ENCODE results near the gene MAPK8. TPM values are rescaled to one million over a fixed set of nuclear protein-coding genes. Genes with fewer than 3 reads are reported as not detected.

Gene MAPK8
- total RNA-seq, 1 donor from 2014 or later, result 30.6 TPM

- ATAC-seq (ENCODE audit: poor library complexity), result no peak
- intact Hi-C loops (cut with DNase I), result no loop called here
- no peak for DNase-seq
Observed at GRCh38 chr10:48451969-48452878, 145.7 kb downstream of the MAPK8 start.

DNA sequence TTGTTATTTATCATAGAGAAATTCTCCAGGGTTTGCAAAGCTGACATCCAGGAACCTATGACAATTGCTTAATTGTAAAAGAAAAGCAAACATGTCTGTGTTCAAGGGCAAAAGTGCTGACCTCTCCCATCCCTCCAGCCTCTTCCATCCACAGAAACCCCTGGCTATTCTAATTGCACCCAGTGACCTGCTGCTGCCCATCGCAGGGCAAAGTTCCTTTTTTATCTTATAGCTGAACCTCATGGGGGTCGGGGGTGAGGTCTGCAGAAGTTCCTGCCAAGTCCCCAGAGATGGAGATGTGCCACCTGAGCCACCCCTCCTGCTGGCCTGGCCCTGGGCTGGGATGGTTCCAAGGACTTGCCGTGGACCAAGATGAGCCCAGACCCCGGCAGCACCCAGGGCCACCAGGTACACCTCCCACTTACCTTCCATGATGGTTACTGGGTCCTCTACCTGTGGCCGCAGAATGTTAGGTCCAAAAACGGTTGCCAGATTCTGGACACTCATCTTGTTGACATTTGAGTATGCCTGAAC lies 146.5 kb downstream of the MAPK8 start:
- ATAC-seq (ENCODE audit: poor library complexity) (no peak), DNase-seq (no peak)
- intact Hi-C loops (cut with DNase I), result no loop called here

- ATAC-seq (ENCODE audit: poor library complexity), result no peak
Observed at GRCh38 chr10:48453451-48454301, 147.2 kb downstream of the MAPK8 start.

GRCh38 chr10:48454302-48455054 lies 148.0 kb downstream of the MAPK8 start:
- DNase-seq, result no peak

More at GRCh38 chr10:48453451-48454301, 147.2 kb downstream of the MAPK8 start:
- intact Hi-C loops (cut with DNase I), result no loop called here
- DNase-seq, result no peak

DNA sequence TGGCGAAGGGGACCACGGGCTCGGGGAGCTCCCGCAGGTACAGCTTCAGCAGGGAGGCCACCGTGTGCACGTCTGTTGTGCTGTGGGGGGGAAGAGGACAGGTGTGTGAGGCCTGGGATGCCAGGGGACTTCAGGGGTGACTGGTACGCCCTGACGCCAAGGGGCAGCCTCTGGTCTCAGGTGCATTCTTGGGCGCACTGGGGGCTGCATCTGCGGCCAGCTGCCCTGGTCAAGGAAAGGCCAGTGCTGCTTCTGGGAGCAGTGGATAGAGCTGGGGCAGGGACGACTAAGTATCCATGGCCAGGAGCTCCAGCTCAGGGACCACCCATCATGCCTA lies 148.5 kb downstream of the MAPK8 start:
- DNase-seq, result no peak
- no peak for ATAC-seq (ENCODE audit: poor library complexity)
- intact Hi-C loops (cut with DNase I), result no loop called here

More at GRCh38 chr10:48454302-48455054, 148.0 kb downstream of the MAPK8 start:
- intact Hi-C loops (cut with DNase I), result no loop called here
- no peak for ATAC-seq (ENCODE audit: poor library complexity)

DNA sequence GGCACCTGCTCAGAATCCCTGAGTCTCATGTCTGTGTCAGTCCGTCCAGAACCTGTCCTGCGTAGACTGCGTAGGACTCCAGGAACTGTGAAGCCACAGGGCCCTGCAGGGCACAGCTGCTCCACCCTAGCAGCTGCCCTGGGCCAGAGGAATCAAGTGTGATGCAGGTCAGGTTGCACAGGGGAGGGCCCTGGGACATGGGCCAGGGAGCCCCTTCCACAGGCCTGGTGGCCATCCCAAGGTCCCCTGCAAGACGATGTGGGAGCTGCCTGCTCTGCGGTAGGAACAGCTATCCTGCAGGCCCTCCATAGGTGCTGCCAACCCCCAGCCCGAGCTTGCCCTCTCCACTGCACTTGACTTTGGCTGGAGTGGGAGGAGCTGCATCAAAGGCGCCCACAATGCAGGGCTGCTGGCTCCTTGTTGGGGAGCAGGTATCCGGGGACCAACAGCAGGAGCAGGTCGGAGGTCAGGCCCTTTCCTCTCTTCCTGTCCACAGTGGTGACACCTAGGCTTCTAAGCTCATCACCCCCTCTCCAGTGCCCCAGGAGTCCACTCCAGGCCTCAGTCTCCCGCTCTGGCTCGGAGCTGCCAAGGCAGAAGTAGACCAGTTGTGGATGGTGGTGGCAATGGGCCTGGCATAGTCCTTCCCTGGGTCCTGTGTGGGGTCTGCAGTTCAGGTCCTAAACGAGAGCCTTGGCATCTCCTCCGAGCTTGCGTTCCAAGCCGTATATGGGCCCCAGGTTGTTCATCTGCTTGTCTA lies 149.1 kb downstream of the MAPK8 start:
- intact Hi-C loops (cut with DNase I), result no loop called here
- no peak for DNase-seq
- ATAC-seq (ENCODE audit: poor library complexity), result no peak

DNA sequence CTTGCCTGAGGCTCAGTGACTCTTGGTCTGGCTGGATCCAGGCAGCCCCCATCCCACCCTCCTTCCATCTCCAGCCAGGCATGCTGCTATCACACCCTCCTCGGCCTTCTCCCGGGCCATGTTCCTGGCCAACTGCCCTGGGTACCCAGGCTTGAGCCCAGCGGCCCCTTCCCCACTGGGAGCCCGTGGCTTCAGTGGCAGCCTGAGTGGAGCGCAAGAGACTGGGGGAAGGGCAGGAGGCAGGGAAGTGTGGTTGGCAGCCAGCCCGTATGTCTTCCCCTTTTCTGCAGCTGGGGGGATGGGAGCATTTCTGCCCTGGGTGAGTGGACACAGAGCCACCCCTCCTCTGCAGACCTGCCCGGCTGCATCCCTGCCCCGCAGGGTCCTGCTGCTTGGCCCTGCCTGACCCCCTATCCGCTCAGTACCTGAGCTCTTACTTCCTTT lies 149.9 kb downstream of the MAPK8 start:
- peak; percentile 81 for DNase-seq
- peak; percentile 73 for ATAC-seq (ENCODE audit: poor library complexity)
- intact Hi-C loops (cut with DNase I), result no loop called here

GRCh38 chr10:48456808-48457761 lies 150.6 kb downstream of the MAPK8 start:
- ATAC-seq (ENCODE audit: poor library complexity) (no peak), DNase-seq (no peak)
- intact Hi-C loops (cut with DNase I), result no loop called here

GRCh38 chr10:48457949-48458661 lies 151.6 kb downstream of the MAPK8 start:
- DNase-seq (no peak), ATAC-seq (ENCODE audit: poor library complexity) (no peak)
- intact Hi-C loops (cut with DNase I), result no loop called here

- DNase-seq (no peak), ATAC-seq (ENCODE audit: poor library complexity) (no peak)
- intact Hi-C loops (cut with DNase I), result no loop called here
Observed at GRCh38 chr10:48458662-48459048, 152.2 kb downstream of the MAPK8 start.

DNA sequence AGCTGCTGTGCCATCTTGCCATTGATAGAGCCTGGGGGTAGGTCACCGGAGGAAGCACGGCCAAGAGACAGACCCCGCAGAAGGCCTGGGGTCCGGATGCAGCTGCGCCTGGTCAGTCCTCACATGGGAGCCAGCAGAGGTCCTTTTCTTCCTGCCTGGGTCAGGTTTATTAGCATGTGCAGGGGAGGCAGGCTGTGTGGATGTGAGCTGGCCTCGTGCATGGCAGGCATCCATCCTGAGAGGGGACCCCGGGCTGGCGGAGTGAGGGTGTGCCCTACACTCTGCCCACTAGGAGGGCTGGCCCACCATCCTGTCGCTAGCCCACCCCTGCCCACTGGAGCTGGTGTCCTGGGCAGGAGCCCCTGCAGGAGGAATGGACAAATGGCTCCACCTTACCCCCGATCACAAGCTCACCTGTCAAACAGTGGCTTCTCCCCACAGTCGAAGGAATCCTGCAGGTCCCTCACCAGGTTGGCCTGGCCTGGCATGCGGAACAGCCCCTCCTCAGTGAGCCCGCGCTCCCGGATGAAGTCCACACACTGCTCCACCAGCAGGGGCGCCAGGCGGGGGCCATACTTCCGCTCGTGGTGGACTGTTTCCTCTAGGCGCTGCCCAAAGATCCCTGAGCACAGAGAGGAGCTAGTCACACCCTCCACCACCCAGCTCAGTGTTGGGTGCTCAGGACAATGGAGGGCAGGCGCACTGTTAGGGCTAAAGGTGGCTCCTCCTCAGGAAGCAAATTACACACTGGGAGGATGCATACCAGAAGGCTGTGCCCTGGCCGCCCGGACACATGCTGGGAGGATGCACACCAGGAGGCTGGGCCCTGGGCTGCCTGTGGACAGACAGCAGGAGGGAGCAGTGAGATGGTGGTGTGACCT lies 153.0 kb downstream of the MAPK8 start:
- no peak for ATAC-seq (ENCODE audit: poor library complexity)
- no peak for DNase-seq
- intact Hi-C loops (cut with DNase I), result no loop called here

DNA sequence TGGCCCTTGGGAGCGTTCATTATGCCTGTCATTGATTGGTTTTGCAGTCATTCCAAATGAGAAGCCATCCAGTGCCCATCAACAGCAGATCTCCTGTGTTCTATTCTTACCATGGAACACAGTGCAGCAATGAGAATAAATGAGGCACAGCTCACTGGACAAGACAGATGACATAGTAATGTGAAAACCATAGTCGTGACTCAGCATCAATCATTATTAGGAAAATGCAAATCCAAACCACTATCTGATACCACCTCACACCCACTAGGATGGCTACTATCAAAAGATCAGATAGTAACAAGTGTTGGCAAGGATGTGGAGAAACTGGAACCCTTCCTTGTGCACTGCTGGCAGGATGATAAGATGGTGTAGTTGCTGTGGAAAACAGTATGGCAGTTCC lies 153.7 kb downstream of the MAPK8 start:
- intact Hi-C loops (cut with DNase I), result no loop called here
- ATAC-seq (ENCODE audit: poor library complexity), result no peak
- DNase-seq, result no peak

DNA sequence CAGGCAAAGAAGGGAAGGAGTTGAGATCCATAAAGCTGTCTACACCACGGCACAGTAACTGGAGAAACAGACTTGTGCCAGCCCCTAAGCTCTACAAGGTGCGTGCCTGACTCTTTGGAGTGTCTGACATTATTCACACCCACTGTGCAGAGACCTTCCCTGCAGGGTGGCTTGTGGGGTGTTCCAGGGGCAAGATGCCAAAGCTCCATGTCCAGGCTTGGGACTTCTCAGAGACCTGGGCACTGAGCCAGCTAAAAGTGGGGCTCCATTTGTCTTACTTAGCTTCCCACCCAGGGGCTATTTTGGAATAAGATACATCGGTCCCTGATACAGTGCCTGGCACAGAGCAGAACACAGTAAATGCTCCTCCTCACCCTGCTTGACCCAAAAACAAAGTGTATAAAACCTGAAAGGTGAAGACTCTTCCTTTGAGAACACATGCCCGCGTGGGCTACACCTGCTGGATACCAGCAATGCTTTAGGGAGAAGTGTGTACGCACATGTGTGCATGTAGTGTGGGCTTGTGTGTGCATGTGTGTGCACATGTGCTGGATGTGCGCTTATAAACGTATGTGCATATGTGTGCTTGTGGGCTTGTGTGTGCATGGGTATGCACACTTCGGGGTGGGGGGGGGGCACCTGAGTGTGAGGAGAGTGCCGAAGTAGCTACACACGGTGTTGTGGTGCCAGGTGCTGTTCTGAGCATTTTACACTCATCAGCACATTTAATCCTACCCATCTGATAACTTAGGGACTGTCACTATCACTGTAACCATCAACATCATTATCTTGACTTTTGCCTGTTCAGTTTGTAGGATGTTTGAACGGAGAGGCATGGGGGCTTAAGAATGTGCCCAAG lies 155.4 kb downstream of the MAPK8 start:
- intact Hi-C loops (cut with DNase I), result no loop called here
- DNase-seq, result no peak
- no peak for ATAC-seq (ENCODE audit: poor library complexity)

- DNase-seq, result no peak
- ATAC-seq (ENCODE audit: poor library complexity), result no peak
- intact Hi-C loops (cut with DNase I), result no loop called here
Observed at GRCh38 chr10:48462482-48463020, 156.1 kb downstream of the MAPK8 start.

All from Right ventricle myocardium superior (tissue), 1 donor.